Inflammatory macrophage treated with lipopolysaccharide for 1 hour (primary cell): ENCODE data around the gene CCN5.
"Not testable (repeated sequence)": the region's sequence is repeated elsewhere in the genome, so short reads cannot be mapped to it uniquely, and the experiment has no call there.

Source experiments
- DNase-seq, 2 donors: peaks; one replicate each; pipeline ENCODE4 v3.0.0-alpha.2; 2020 to 2022

CCN5 gene

DNA sequence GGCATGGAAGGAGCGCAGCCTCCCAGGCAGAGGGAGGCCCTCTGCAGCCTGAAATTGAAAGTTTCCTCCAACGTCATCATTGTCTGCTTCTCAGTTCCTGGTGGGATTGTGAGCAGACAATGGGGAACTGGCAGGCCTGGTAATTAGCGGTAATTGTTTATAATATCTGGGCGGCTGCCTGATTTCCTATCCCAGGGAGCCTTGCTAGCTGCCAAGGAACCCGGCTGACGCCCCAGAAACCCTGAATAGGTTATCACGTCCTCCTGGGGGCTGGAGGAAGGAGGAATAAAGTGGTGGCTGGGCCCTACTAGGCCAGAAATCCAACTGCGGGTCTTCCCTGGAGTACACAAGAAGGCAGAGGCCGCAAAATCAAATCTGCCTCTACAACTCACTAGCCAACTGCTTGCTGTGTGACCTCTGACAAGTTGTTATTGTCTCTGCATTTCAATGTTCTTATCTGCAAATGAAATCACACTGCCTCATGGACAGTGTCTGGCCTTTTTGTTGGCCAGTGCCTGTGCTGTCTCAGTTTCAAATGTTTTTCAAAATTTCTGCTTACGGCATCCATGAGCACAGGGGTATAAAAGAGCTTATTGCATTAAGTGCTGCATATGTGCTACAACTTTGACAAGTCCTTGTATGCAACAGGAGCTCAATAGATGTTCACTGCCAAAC, 47.4 kb downstream of the CCN5 start:
- DNase-seq: no peak

DNA sequence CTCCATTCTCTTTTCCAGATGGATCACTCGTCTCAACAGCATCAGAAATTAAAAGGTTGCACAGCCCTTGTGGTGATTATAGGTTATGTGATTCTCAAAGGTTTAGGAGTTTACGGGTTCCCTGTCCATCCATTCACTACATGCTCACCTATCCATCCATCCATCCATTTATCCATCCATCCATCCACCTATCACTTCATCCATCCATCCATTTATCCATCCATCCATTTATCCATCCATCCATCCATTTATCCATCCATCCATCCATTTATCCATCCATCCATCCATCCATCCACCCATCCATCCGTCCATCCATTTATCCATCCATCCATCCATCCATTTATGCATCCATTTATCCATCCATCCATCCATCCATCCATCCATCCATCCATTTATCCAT, 48.6 kb downstream of the CCN5 start:
- DNase-seq: not testable (repeated sequence)

GRCh38 chr20:44765091-44765490, 49.9 kb downstream of the CCN5 start:
- DNase-seq: no peak

DNA sequence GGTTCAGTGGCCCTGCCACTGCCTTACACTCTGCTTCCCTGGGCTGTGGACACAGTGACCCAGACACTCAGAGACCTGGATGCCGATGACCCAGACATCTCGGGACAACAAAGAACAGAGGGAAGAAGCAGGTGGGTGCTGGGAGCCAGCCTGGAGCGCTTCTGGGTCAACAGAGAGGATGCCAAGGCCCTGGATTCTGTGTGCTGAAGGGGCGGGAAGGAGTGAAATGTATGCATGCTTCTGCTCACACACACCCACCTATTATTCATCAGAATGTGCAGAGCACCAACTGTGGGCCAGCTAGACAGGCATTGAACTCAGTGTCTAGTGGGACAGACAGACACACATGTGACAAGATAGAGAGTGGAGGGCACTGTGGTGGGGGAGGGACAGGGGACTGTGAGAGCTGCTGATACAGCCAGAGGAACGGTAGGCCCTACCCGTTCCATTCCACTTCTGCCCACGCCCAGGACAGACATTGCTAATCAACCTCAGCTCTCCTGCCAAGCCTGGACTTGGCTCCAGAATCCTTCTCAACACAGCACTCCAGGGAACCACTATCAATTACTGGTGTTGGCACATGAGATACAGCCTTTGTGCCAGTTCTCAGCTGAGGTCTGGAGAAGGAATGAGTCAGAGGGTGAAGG, 50.7 kb downstream of the CCN5 start:
- no peak for DNase-seq

DNA sequence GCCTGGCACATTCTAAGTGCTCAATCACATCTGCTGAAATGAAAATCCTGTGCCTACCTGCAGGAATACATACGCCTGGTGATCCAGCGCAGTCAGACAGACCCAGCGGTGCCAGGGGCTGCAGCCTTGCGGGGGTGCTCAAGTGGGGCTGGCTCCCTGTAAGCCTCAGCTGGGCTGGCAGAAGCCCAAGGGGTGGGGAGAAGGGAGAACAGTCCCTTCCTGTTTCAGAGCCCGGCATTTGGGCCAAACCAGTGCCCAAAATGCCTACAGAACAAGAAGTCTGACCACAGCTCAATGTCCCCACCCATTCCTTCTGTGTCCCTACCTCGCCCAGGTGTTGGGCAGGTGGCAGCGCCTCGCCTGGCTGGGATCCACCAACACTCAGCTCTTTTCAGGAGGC, 53.1 kb downstream of the CCN5 start:
- no peak for DNase-seq

DNA sequence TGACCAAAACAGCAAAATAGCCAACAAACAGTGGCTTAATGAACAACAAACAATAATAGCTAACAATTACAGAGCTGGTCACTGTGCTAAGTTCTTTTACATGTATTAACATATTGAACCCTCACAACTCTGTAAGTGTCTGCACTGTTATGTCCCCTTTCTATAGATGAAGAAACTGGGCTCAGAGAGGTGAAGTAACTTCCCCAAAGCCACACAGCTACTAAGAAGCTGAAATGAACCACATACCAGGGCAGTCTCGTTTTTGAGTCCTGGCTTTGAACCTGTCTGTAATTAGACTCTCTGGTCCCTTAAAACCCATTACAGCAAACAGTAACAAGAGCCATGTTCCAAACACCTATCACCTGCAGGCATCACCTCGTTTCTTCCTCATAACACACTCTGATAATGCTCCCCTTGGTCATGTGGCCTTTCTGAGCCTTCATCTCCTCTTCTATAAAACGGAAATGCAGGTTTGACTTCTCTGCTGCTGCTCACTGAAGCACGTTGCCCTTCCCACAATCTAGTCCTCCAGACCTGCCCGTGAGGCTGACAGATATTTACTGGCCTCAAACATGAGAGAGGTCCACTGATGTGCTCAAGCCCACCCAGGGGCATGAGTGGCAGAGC, 53.8 kb downstream of the CCN5 start:
- DNase-seq: no peak

DNA sequence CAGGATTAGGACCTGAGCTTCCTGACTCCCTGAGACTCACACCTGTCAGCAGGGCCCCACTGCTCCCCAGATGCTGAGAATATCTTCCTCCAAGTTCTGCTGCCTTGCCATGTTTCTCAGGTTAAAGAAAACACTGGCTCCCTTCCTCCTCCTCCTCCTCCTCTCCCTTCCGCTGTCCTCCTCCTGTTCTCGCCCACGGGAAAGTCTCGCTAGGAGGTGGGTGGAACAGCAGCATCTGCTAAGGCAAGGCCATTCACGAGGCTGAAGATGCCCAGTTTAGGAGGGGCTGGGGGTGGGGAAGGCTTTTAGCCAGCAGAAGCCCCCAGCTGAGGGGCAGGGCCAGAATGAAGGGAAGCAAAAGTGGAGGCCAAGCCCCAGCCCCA, 54.3 kb downstream of the CCN5 start:
- no peak for DNase-seq

- no peak for DNase-seq
Measured at GRCh38 chr20:44770484-44771171, 55.5 kb downstream of the CCN5 start.

GRCh38 chr20:44771172-44771535, 56.0 kb downstream of the CCN5 start:
- DNase-seq: no peak

GRCh38 chr20:44772636-44773035, 57.5 kb downstream of the CCN5 start:
- DNase-seq: no peak

GRCh38 chr20:44773070-44773829, 58.1 kb downstream of the CCN5 start:
- no peak for DNase-seq

DNA sequence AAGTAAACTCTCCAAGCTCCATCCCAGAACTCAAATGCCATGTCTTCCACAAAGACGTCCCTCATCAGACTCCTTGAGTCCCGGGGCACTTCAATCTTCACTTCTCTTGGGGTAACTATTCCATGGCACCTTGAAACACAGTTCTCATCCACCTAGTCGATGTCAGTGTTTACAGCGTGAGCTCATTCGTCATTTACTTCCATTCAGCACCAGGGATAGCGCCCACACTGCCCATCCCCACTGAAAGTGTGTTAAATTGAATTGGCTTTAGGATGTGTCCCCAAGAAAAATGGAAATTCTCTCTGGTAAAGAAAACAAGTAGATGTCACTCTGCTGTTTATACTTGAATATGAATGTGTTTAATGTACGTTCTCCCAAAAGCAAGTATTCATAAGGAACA, 61.8 kb downstream of the CCN5 start:
- DNase-seq: no peak
